Retinal pigment epithelial cell (primary cell): ENCODE results near the gene CAPN10.

Experiments
- DNase-seq: peaks from one replicate; pipeline ENCODE4 v3.0.0-alpha.2; 2010; ENCODE audit warnings: low read depth
- H3K4me3 ChIP-seq: 2 replicates; pipeline ENCODE4 v1.5.1; 2011; ENCODE audit warnings: mild to moderate bottlenecking, low read length, control low read depth, moderate library complexity
- CTCF ChIP-seq: conservative IDR thresholded peaks from 2 replicates; pipeline ENCODE4 v1.5.1; 2011; ENCODE audit warnings: low read depth, low read length, control low read depth, inconsistent platforms

CAPN10 gene

GRCh38 chr2:240597054-240597418, 10.5 kb downstream of the CAPN10 start:
- H3K4me3 ChIP-seq: no peak overlapping the region
- no peak for TF ChIP-seq CTCF
- no peak for DNase-seq

GRCh38 chr2:240597419-240598181, 11.1 kb downstream of the CAPN10 start:
- TF ChIP-seq CTCF: no peak
- H3K4me3 ChIP-seq: no peak overlapping the region
- no peak for DNase-seq

- no peak for DNase-seq
- TF ChIP-seq CTCF: no peak
- no peak overlapping the region for H3K4me3 ChIP-seq
Measured at GRCh38 chr2:240598311-240598911, 11.9 kb downstream of the CAPN10 start.

- no peak for TF ChIP-seq CTCF
- no peak overlapping the region for H3K4me3 ChIP-seq
- no peak for DNase-seq
Measured at GRCh38 chr2:240599141-240599583, 12.6 kb downstream of the CAPN10 start.

GRCh38 chr2:240600451-240600961, 14.0 kb downstream of the CAPN10 start:
- H3K4me3 ChIP-seq: no peak overlapping the region
- no peak for TF ChIP-seq CTCF
- DNase-seq: no peak

- TF ChIP-seq CTCF: no peak
- H3K4me3 ChIP-seq: no peak overlapping the region
- DNase-seq: no peak
Measured at GRCh38 chr2:240601061-240601830, 14.7 kb downstream of the CAPN10 start.
